Ascending aorta (tissue), 2 donors: ENCODE measurements around the gene FTSJ1. TPM values are rescaled to one million over a fixed set of nuclear protein-coding genes. Genes with fewer than 3 reads are reported as not detected.

ENCODE experiments used
- DNase-seq, 2 donors: peaks; one replicate each; pipeline ENCODE4 v3.0.0-alpha.2; 2019; ENCODE audit warnings: low spot score in 2 of 2
- H3K27ac ChIP-seq, 2 donors: fragments of 200-600 bp; sonication (generic); one replicate each; pipeline ENCODE4 v1.5.1; 2016 to 2017; ENCODE audit warnings: mild to moderate bottlenecking in 1 of 2
- H3K27me3 ChIP-seq: fragments of 200-600 bp; sonication (generic); one replicate; pipeline ENCODE4 v1.5.1; 2017
- H3K36me3 ChIP-seq, 2 donors: fragments of 200-600 bp; sonication (generic); one replicate each; pipeline ENCODE4 v1.5.1; 2016
- H3K4me1 ChIP-seq, 2 donors: fragments of 200-600 bp; sonication (generic); one replicate each; pipeline ENCODE4 v1.5.1; 2016 to 2017; ENCODE audit warnings: mild to moderate bottlenecking in 1 of 2
- H3K4me3 ChIP-seq, 2 donors: fragments of 200-600 bp; sonication (generic); one replicate each; pipeline ENCODE4 v1.5.1; 2016 to 2017; ENCODE audit warnings: mild to moderate bottlenecking in 1 of 2
- H3K9me3 ChIP-seq, 2 donors: fragments of 200-600 bp; sonication (generic); one replicate each; pipeline ENCODE4 v1.5.1; 2016
- CTCF ChIP-seq, 3 experiments: fragments of 200-600 bp in 2 of 3; fragments of 450-650 bp in 1 of 3; sonication (generic) in 2 of 3; IDR thresholded peaks; one replicate each; pipeline ENCODE4 v1.5.1; 2016 to 2019; ENCODE audit warnings: antibody characterized with exemption in 3 of 3, mild to moderate bottlenecking in 1 of 3, moderate library complexity in 1 of 3
- intact Hi-C: fragments of 100-400 bp; cut with DNase I; formaldehyde crosslinking; loops from one replicate; pipeline ENCODE4 v1.15.1; 2023
- total RNA-seq: library from RNA; depleted of rRNA; stranded (reverse); fragments of >200 nt; gene quantifications from one replicate; pipeline ENCODE4 v1.1.0, GENCODE V29; 2016

FTSJ1 gene
- total RNA-seq, 1 donor from 2014 or later: 159 TPM

DNA sequence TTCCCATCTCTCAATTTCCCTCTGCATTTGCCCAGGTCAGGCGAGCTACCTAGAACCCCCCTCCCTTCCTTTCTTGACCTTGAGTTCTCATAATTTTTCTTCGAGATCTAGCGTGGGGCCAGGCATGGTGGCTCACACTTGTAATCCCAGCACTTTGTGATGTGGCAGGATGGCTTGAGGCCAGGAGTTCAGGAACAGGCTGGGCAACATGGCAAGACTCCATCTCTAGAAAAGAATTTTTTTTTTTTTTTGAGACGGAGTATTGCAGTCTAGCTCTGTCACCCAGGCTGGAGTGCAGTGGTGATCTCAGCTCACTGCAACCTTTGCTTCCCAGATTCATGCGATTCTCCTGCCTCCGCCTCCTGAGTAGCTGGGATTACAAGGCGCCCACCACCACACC is 28.3 kb downstream of the FTSJ1 start:
- no peaks in the 10 kb centered on the region for H3K27me3 ChIP-seq
- H3K4me3 ChIP-seq: no peak overlapping the region
- no peaks in the 10 kb centered on the region for H3K4me1 ChIP-seq
- intact Hi-C loops: no loop called here
- no peaks in the 10 kb centered on the region for H3K36me3 ChIP-seq
- DNase-seq: no peak
- no peak for TF ChIP-seq CTCF (IDR thresholded peaks at IDR 0.05)
- H3K9me3 ChIP-seq: no peaks in the 10 kb centered on the region
- no peak overlapping the region for H3K27ac ChIP-seq

DNA sequence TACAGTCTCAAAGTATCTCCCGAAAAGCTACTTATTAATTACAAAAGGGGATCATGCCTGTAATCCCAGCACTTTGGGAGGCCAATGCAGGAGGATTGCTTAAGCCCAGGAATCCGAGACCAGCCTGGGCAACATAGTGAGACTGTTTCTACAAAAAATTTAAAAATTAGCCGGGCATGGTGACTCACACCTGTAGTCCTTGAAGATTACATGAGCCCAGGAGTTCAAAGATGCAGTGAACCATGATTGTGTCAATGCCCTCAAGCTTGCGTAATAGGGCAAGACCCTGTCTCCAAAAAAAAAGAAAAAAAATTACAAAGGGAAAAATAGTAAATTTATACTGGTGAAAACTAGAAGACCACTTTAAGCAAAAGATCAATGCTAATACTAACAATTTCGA is 29.5 kb downstream of the FTSJ1 start:
- no peaks in the 10 kb centered on the region for H3K36me3 ChIP-seq
- no peak for DNase-seq
- intact Hi-C loops: no loop called here
- peaks cover 0 to 3% of the 10 kb centered on the region in 2 donors for H3K4me1 ChIP-seq
- H3K27ac ChIP-seq: no peak overlapping the region
- no peaks in the 10 kb centered on the region for H3K9me3 ChIP-seq
- no peak overlapping the region for H3K4me3 ChIP-seq
- no peaks in the 10 kb centered on the region for H3K27me3 ChIP-seq
- TF ChIP-seq CTCF (IDR thresholded peaks at IDR 0.05): no peak

- no peak overlapping the region for H3K4me3 ChIP-seq
- TF ChIP-seq CTCF (IDR thresholded peaks at IDR 0.05): no peak
- no peak overlapping the region for H3K27ac ChIP-seq
- H3K9me3 ChIP-seq: no peaks in the 10 kb centered on the region
- no peak for DNase-seq
- H3K27me3 ChIP-seq: no peaks in the 10 kb centered on the region
- H3K36me3 ChIP-seq: no peaks in the 10 kb centered on the region
- intact Hi-C loops: no loop called here
- peaks cover 0 to 3% of the 10 kb centered on the region in 2 donors for H3K4me1 ChIP-seq
These were observed 31.2 kb downstream of the FTSJ1 start for GRCh38 chrX:48507246-48507645.

GRCh38 chrX:48508400-48509244 is 32.6 kb downstream of the FTSJ1 start, which contains the start of gene PORCN:
TSS of gene PORCN (plus strand) at chrX:48508992. CDS start at chrX:48509821, 829 bp downstream.
- no peak for TF ChIP-seq CTCF (IDR thresholded peaks at IDR 0.05)
- Histone ChIP-seq H3K4me3 (peak within 1 kb of the TSS; percentile 63 to 69), H3K27me3 (no peaks in the 10 kb centered on the region), H3K4me1 (peaks cover 0 to 3% of the 10 kb centered on the region in 2 donors), H3K36me3 (no peaks in the 10 kb centered on the region), H3K9me3 (no peaks in the 10 kb centered on the region), H3K27ac (peak within 1 kb of the TSS; percentile 51 to 72)
- intact Hi-C loops: loop anchor here (1.0 to 2.0 kb wide), 3 partner anchors 31 to 66 kb away; partner anchors contain the start of genes FTSJ1, RBM3 and TBC1D25
- peak; percentile 28 to 86 for DNase-seq

DNA sequence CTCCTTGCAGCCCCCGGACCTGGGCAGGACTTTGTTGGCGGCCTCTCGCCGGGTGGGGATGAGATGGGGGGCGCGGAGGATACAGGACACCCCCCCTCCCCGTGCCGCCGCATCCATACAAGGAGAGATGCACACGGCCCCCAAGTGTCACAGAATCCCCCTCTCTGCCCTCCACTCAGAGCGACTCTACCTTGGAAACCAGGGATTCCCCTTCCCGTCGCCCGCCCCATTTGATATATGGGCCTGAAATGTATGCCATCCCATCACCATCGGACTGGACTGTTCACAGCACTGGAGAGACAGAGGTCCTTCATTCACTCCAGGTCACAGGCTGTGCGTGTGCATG is 33.2 kb downstream of the FTSJ1 start:
- intact Hi-C loops: loop anchor here (2.0 kb wide), 2 partner anchors 32 to 66 kb away; partner anchors contain the start of genes FTSJ1 and RBM3
- TF ChIP-seq CTCF (IDR thresholded peaks at IDR 0.05): no peak
- peak overlapping the region; percentile 63 to 69 for H3K4me3 ChIP-seq
- H3K36me3 ChIP-seq: no peaks in the 10 kb centered on the region
- H3K9me3 ChIP-seq: no peaks in the 10 kb centered on the region
- peaks cover 0 to 3% of the 10 kb centered on the region in 2 donors for H3K4me1 ChIP-seq
- H3K27me3 ChIP-seq: no peaks in the 10 kb centered on the region
- peak overlapping the region; percentile 51 to 72 for H3K27ac ChIP-seq
- DNase-seq: no peak
